ENCODE results near the gene ARIH1.

DNA sequence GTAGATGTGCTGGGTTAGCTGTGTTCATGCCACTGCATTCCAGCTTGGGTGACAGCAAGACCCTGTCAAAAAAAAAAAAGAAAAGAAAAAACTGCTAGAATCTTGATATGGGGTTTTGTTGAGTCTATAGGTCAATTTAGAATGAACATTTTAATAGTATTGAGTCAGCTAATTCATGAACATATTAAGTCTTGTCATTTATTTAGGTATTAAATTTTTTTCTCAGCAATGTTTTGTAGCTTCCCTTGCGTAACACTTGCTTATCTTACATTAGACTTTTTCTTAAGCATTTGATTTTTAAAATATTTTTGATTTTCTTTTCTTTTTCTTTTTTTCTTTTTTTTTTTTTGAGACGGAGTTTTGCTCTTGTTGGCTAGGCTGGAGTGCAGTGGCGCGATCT lies 119.7 kb downstream of the ARIH1 start:
- TF ChIP-seq, protein P1, sequence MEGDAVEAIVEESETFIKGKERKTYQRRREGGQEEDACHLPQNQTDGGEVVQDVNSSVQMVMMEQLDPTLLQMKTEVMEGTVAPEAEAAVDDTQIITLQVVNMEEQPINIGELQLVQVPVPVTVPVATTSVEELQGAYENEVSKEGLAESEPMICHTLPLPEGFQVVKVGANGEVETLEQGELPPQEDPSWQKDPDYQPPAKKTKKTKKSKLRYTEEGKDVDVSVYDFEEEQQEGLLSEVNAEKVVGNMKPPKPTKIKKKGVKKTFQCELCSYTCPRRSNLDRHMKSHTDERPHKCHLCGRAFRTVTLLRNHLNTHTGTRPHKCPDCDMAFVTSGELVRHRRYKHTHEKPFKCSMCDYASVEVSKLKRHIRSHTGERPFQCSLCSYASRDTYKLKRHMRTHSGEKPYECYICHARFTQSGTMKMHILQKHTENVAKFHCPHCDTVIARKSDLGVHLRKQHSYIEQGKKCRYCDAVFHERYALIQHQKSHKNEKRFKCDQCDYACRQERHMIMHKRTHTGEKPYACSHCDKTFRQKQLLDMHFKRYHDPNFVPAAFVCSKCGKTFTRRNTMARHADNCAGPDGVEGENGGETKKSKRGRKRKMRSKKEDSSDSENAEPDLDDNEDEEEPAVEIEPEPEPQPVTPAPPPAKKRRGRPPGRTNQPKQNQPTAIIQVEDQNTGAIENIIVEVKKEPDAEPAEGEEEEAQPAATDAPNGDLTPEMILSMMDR (IDR thresholded peaks at IDR 0.05), result no peak
- no peak for TF ChIP-seq POLR2AphosphoS5 (IDR thresholded peaks at IDR 0.05; ENCODE audit: insufficient read depth in 1 of 2, low read depth in 1 of 2)

Data from vagina (tissue), 2 donors.